ENCODE measurements around the gene CBX2. TPM values are rescaled to one million over a fixed set of nuclear protein-coding genes. Genes with fewer than 3 reads are reported as not detected.

The CBX2 gene
- total RNA-seq, 1 experiment from 2014 or later = 79.4 TPM

- no peak for TF ChIP-seq CTCF (conservative IDR thresholded peaks at IDR 0.05)
- peak overlapping the region; percentile 54 to 73; a peak in 4 of 5 replicates for H3K4me3 Mint-ChIP-seq
- Histone ChIP-seq H2BK20ac (ENCODE audit: low read depth, low read length, poor library complexity, severe bottlenecking) (no peak overlapping the region), H2BK5ac (ENCODE audit: insufficient read length, low read length) (no peak overlapping the region), H3T11ph (ENCODE audit: low read length) (no peak overlapping the region), H3K23me2 (ENCODE audit: insufficient read length, low read depth, low read length, poor library complexity, severe bottlenecking) (peaks cover 3% of the 10 kb centered on the region), H3K27ac (ENCODE audit: insufficient read length, low read depth, low read length) (no peak overlapping the region), H3K79me2 (ENCODE audit: insufficient read depth, low read length) (no peaks in the 10 kb centered on the region), H4K91ac (ENCODE audit: insufficient read length, low read depth, low read length) (no peak overlapping the region), H3K9me3 (ENCODE audit: control insufficient read depth, low read depth, low read length) (no peaks in the 10 kb centered on the region), H3K14ac (ENCODE audit: insufficient read depth, low read length) (no peak overlapping the region), H4K5ac (ENCODE audit: insufficient read length, low read depth, low read length) (no peak overlapping the region), H2AFZ (ENCODE audit: low read length) (no peak overlapping the region), H3K18ac (ENCODE audit: insufficient read length, low read depth, low read length) (no peak overlapping the region), H2BK15ac (ENCODE audit: low read depth, low read length) (no peak overlapping the region), H3K56ac (ENCODE audit: insufficient read length, low read depth, low read length) (no peak overlapping the region), H3K79me1 (ENCODE audit: insufficient read depth, low read depth, low read length, poor library complexity, severe bottlenecking) (no peaks in the 10 kb centered on the region), H4K8ac (replicated peaks; ENCODE audit: insufficient read length, low read depth, low read length) (no peak overlapping the region), H2AK5ac (ENCODE audit: insufficient read length, low read length) (no peak overlapping the region), H2BK12ac (ENCODE audit: insufficient read length, low read depth, low read length) (no peak overlapping the region), H4K20me1 (ENCODE audit: control insufficient read depth, insufficient read depth, insufficient read length) (no peaks in the 10 kb centered on the region), H3K4me1 (ENCODE audit: insufficient read depth, low read length) (no peaks in the 10 kb centered on the region), H3K9ac (ENCODE audit: extremely low read depth, insufficient read length, low read length) (no peak overlapping the region), H3K23ac (ENCODE audit: insufficient read length, low read depth, low read length) (no peak overlapping the region), H3K4ac (ENCODE audit: low read depth, low read length) (no peak overlapping the region), H3K4me2 (ENCODE audit: insufficient read depth, insufficient read length, low read length) (peak overlapping the region; percentile 66), H3K27me3 (ENCODE audit: insufficient read depth, low read length) (peaks cover 3% of the 10 kb centered on the region; the same call in 1 of the 2 replicates), H2BK120ac (ENCODE audit: low read depth, low read length, poor library complexity, severe bottlenecking) (no peak overlapping the region)
- H3K36me3 Mint-ChIP-seq (ENCODE audit: insufficient read depth in 1 of 3, low read depth in 3 of 3) = no peaks in the 10 kb centered on the region; a peak in 1 of 7 replicates
- no peak for DNase-seq
- no peaks in the 10 kb centered on the region; a peak in 1 of 5 replicates for H3K9me3 Mint-ChIP-seq
- peaks cover 83% of the 10 kb centered on the region for H3K27me3 Mint-ChIP-seq (ENCODE audit: low read depth)
- H3K4me1 Mint-ChIP-seq = peaks cover 2 to 10% of the 10 kb centered on the region in 2 experiments
- H3K27ac Mint-ChIP-seq = no peak overlapping the region
- WGBS (ENCODE audit: extremely low coverage, insufficient read length, low lambda C conversion rate) = no CpG with 5 or more reads among the region's 10 CpGs
Measured at GRCh38 chr17:79741401-79741750, 36.6 kb upstream of the CBX2 start.
